Body of pancreas (tissue), 4 donors: Measurements from ENCODE around the gene SEMA6A. TPM values are rescaled to one million over a fixed set of nuclear protein-coding genes. Genes with fewer than 3 reads are reported as not detected.

ENCODE experiments used
- ATAC-seq: fragments of 150-250 bp; one replicate; pipeline ENCODE4 v1.9.1; 2016
- DNase-seq, 4 donors: peaks; one replicate each; pipeline ENCODE4 v3.0.0-alpha.2; 2019
- H3K27ac ChIP-seq, 4 donors: fragments of 200-600 bp; sonication (generic); 1 replicate in 3 of 4; 2 replicates in 1 of 4; pipeline versions ENCODE4 v1.5.1 to v1.6.1; 2016 to 2019; ENCODE audit warnings: mild to moderate bottlenecking in 1 of 4, mixed read lengths in 1 of 4, moderate library complexity in 1 of 4
- H3K27me3 ChIP-seq, 2 donors: fragments of 200-600 bp; sonication (generic); one replicate each; pipeline ENCODE4 v1.6.0; 2016; ENCODE audit warnings: mild to moderate bottlenecking in 1 of 2
- H3K36me3 ChIP-seq, 2 donors: fragments of 200-600 bp; sonication (generic); replicated peaks in 1 of 2; 2 replicates each; pipeline ENCODE4 v1.5.1; 2016; ENCODE audit warnings: low read depth in 2 of 2; ENCODE audit not compliant: insufficient read depth in 1 of 2
- H3K4me1 ChIP-seq: fragments of 200-600 bp; sonication (generic); one replicate; pipeline ENCODE4 v1.6.0; 2016
- H3K4me3 ChIP-seq, 2 donors: fragments of 200-600 bp; sonication (generic); 1 replicate in 1 of 2; 2 replicates in 1 of 2; pipeline ENCODE4 v1.5.1; 2016 to 2019
- H3K9me3 ChIP-seq, 3 donors: fragments of 200-600 bp; sonication (generic); 1 replicate in 2 of 3; 2 replicates in 1 of 3; pipeline ENCODE4 v1.5.1; 2016
- POLR2A ChIP-seq, 3 donors: fragments of 450-650 bp; IDR thresholded peaks; one replicate each; pipeline ENCODE4 v1.6.1; 2016; ENCODE audit warnings: antibody characterized with exemption in 3 of 3, mild to moderate bottlenecking in 2 of 3
- WGBS, 2 donors: methylation state at CpG; one replicate each; pipeline ENCODE4 v1.1.5; 2017; 5-methylcytosine and 5-hydroxymethylcytosine counted together
- intact Hi-C: fragments of 100-400 bp; cut with DNase I; formaldehyde crosslinking; loops from one replicate; pipeline ENCODE4 v1.15.1; 2023
- total RNA-seq, 2 donors: library from RNA; depleted of rRNA; stranded (reverse); fragments of >200 nt; gene quantifications; one replicate each; pipeline ENCODE4 v1.1.0, GENCODE V29; 2016
- TF ChIP-seq, protein P1 (sequence below), 7 experiments: fragments of 450-650 bp in 4 of 7; fragments of 200-600 bp in 3 of 7; sonication (generic) in 3 of 7; IDR thresholded peaks; one replicate each; pipeline ENCODE4 v1.5.1; 2016 to 2019; ENCODE audit warnings: antibody characterized with exemption in 7 of 7

The SEMA6A gene
- total RNA-seq, 2 donors from 2014 or later, result 18.7 to 25.1 TPM

GRCh38 chr5:116415182-116415581 is 159.4 kb downstream of the SEMA6A start:
- H3K27ac ChIP-seq, result no peak overlapping the region
- H3K9me3 ChIP-seq, result no peaks in the 10 kb centered on the region
- intact Hi-C loops, result no loop called here
- 23 to 50% methylated on average over 1 of the region's 1 CpG for WGBS, 2 donors
- H3K36me3 ChIP-seq, result no peaks in the 10 kb centered on the region
- peaks cover 22% of the 10 kb centered on the region for H3K4me1 ChIP-seq
- TF ChIP-seq POLR2A (IDR thresholded peaks at IDR 0.05), result no peak
- TF ChIP-seq, protein P1, sequence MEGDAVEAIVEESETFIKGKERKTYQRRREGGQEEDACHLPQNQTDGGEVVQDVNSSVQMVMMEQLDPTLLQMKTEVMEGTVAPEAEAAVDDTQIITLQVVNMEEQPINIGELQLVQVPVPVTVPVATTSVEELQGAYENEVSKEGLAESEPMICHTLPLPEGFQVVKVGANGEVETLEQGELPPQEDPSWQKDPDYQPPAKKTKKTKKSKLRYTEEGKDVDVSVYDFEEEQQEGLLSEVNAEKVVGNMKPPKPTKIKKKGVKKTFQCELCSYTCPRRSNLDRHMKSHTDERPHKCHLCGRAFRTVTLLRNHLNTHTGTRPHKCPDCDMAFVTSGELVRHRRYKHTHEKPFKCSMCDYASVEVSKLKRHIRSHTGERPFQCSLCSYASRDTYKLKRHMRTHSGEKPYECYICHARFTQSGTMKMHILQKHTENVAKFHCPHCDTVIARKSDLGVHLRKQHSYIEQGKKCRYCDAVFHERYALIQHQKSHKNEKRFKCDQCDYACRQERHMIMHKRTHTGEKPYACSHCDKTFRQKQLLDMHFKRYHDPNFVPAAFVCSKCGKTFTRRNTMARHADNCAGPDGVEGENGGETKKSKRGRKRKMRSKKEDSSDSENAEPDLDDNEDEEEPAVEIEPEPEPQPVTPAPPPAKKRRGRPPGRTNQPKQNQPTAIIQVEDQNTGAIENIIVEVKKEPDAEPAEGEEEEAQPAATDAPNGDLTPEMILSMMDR (IDR thresholded peaks at IDR 0.05), result no peak
- DNase-seq (peak in 1 of 4 donors; percentile 32), ATAC-seq (no peak)
- no peak overlapping the region for H3K4me3 ChIP-seq
- no peaks in the 10 kb centered on the region for H3K27me3 ChIP-seq

GRCh38 chr5:116411101-116411571 is 163.5 kb downstream of the SEMA6A start:
- intact Hi-C loops, result no loop called here
- DNase-seq, result no peak
- 63 to 66% methylated on average over 5 of the region's 5 CpGs for WGBS, 2 donors
- Histone ChIP-seq H3K9me3 (no peaks in the 10 kb centered on the region), H3K4me1 (peaks cover 28% of the 10 kb centered on the region), H3K36me3 (no peaks in the 10 kb centered on the region), H3K27me3 (no peaks in the 10 kb centered on the region), H3K27ac (no peak overlapping the region), H3K4me3 (no peak overlapping the region)
- no peak for ATAC-seq
- TF ChIP-seq POLR2A (IDR thresholded peaks at IDR 0.05), result no peak
- TF ChIP-seq, protein P1 (IDR thresholded peaks at IDR 0.05), result no peak

- intact Hi-C loops, result no loop called here
- Histone ChIP-seq H3K27ac (peak overlapping the region in 3 of 4 donors; percentile 17 to 71 (median 31)), H3K36me3 (no peaks in the 10 kb centered on the region), H3K9me3 (no peaks in the 10 kb centered on the region), H3K4me3 (no peak overlapping the region), H3K27me3 (no peaks in the 10 kb centered on the region), H3K4me1 (peaks cover 28% of the 10 kb centered on the region)
- TF ChIP-seq POLR2A (IDR thresholded peaks at IDR 0.05), result no peak
- TF ChIP-seq, protein P1 (IDR thresholded peaks at IDR 0.05), result no peak
- 54 to 60% methylated on average over 3 of the region's 3 CpGs for WGBS, 2 donors
- ATAC-seq, result peak; percentile 25
- DNase-seq, result no peak
Measured at GRCh38 chr5:116410336-116410890, 164.2 kb downstream of the SEMA6A start.

DNA sequence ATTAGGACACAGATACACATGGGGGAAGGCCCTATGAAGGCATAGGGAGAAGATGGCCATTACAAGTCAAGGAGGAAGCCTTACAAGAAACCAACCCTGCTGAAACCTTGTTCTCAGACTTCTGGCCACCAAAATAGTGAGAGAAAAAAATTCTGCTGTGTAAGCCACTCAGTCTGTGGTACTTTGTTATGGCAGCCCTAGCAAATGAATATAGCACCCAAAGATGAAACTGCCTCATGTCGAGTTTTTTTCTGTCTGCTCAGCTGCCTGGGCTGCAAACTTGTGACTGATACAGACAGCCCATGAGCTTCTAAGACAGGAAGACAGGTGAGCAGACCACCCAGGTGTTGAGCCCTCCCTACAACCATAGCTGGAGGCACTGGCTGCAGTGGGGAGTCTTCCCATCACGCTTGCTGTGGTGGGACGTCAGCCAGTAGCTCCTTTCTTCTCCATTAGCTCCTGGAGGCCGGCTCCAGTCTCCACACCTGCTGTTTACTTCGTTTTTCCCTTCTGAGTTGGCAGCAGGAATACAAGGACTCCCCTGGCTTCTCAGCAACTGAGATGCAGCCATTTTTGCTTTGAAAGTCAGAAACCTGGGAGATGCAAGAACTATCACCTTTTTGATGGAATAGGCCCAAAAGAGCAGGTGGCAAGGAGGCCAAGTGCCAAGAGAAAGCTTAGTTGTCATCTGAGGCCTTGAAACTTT is 164.9 kb downstream of the SEMA6A start:
- intact Hi-C loops, result no loop called here
- Histone ChIP-seq H3K9me3 (no peaks in the 10 kb centered on the region), H3K36me3 (no peaks in the 10 kb centered on the region), H3K27me3 (no peaks in the 10 kb centered on the region), H3K4me1 (peaks cover 28% of the 10 kb centered on the region), H3K4me3 (no peak overlapping the region), H3K27ac (peak overlapping the region; percentile 30 to 72 (median 62))
- TF ChIP-seq, protein P1 (IDR thresholded peaks at IDR 0.05), result peak in 1 of 7 experiments; percentile 8
- no peak for TF ChIP-seq POLR2A (IDR thresholded peaks at IDR 0.05)
- 23 to 37% methylated on average over 5 of the region's 5 CpGs for WGBS, 2 donors
- ATAC-seq, result peak; percentile 84
- peak; percentile 64 to 85 (median 78) for DNase-seq
